Right lung (tissue), 10 donors: ENCODE measurements around the gene CHRM4. TPM values are rescaled to one million over a fixed set of nuclear protein-coding genes. Genes with fewer than 3 reads are reported as not detected.

ENCODE experiments used
- DNase-seq, 2 donors: peaks; one replicate each; pipeline ENCODE4 v3.0.0-alpha.2; 2013
- long read RNA-seq, 8 donors: transcript quantifications; one replicate each; lab custom pipeline, GENCODE V29; 2026
- polyA plus RNA-seq, 5 donors: library from polyadenylated mRNA; unstranded; fragments of 120-200 nt; gene quantifications; one replicate each; pipeline versions ENCODE4 v1.2.1 to v1.2.3, GENCODE V29; 2013; ENCODE audit warnings: inconsistent platforms in 1 of 5, low replicate concordance in 1 of 5; ENCODE audit not compliant: insufficient read length in 5 of 5, insufficient read depth in 1 of 5

The CHRM4 gene
- polyA plus RNA-seq: under 1 TPM in 2 of 5 donors, not detected in 3; 0.13 to 0.14 TPM
- long read RNA-seq, donor 1: 0 reads
- long read RNA-seq, donor 2: 0 reads
- long read RNA-seq, donor 3: 0 reads
- long read RNA-seq, donor 4: 0 reads
- long read RNA-seq, donor 5: 0 reads
- long read RNA-seq, donor 6, partial matches to known transcripts: 0 of 1 reads
- long read RNA-seq, donor 6, other reads (novel, unspliced or antisense): 0 of 1 reads
- long read RNA-seq, donor 7: 0 reads
- long read RNA-seq, donor 8: 0 reads

GRCh38 chr11:46391578-46392420 is at the start of gene CHRM4:
CHRM4 (minus strand) TSS chr11:46391776; CDS start chr11:46386557, 5,219 bp downstream.
- no peak for DNase-seq

- no peak for DNase-seq
Measured at GRCh38 chr11:46438211-46438610, 46.6 kb upstream of the CHRM4 start.

GRCh38 chr11:46437122-46437689 is 45.6 kb upstream of the CHRM4 start:
- no peak for DNase-seq

- DNase-seq: no peak
Measured at GRCh38 chr11:46436113-46436512, 44.5 kb upstream of the CHRM4 start.

GRCh38 chr11:46435679-46436078 is 44.1 kb upstream of the CHRM4 start:
- DNase-seq: no peak

- no peak for DNase-seq
Measured at GRCh38 chr11:46431211-46431610, 39.6 kb upstream of the CHRM4 start.

GRCh38 chr11:46429717-46430116 is 38.1 kb upstream of the CHRM4 start:
- no peak for DNase-seq

GRCh38 chr11:46427364-46427763 is 35.8 kb upstream of the CHRM4 start:
- DNase-seq: no peak

GRCh38 chr11:46426233-46426991 is 34.8 kb upstream of the CHRM4 start:
- DNase-seq: no peak

- DNase-seq: no peak
Measured at GRCh38 chr11:46422588-46422987, 31.0 kb upstream of the CHRM4 start.

GRCh38 chr11:46421257-46421880 is 29.8 kb upstream of the CHRM4 start:
- DNase-seq: no peak

GRCh38 chr11:46420513-46420912 is 28.9 kb upstream of the CHRM4 start:
- DNase-seq: no peak

GRCh38 chr11:46418751-46419150 is 27.2 kb upstream of the CHRM4 start:
- DNase-seq: no peak

GRCh38 chr11:46417711-46418110 is 26.1 kb upstream of the CHRM4 start:
- no peak for DNase-seq

- DNase-seq: no peak
Measured at GRCh38 chr11:46414879-46415278, 23.3 kb upstream of the CHRM4 start.

- DNase-seq: no peak
Measured at GRCh38 chr11:46414466-46414796, 22.9 kb upstream of the CHRM4 start.

GRCh38 chr11:46413760-46414465 is 22.3 kb upstream of the CHRM4 start:
- DNase-seq: no peak

- no peak for DNase-seq
Measured at GRCh38 chr11:46410021-46410420, 18.4 kb upstream of the CHRM4 start.

- no peak for DNase-seq
Measured at GRCh38 chr11:46408407-46408986, 16.9 kb upstream of the CHRM4 start.

- DNase-seq: no peak
Measured at GRCh38 chr11:46407635-46408034, 16.1 kb upstream of the CHRM4 start.
